Stimulated activated effector memory CD8-positive, alpha-beta T cell treated with anti-CD3 and anti-CD28 coated beads, Interleukin-12 subunit alpha, Interleukin-12 subunit beta, amount 100 ng/mL, for 72 hours (primary cell): ENCODE results near the gene FKBP1A.

ENCODE experiments used
- ATAC-seq: fragments of 150-1000 bp; cut with Tn5 transposase; 2 replicates; pipeline ENCODE4 v1.10.0; 2021
- DNase-seq, 2 donors: peaks; one replicate each; pipeline ENCODE4 v3.0.0; 2021 to 2022; ENCODE audit warnings: low spot score in 2 of 2
- H3K27ac Mint-ChIP-seq: one replicate; pipeline ENCODE4 v1.8.0; 2022; ENCODE audit warnings: mild to moderate bottlenecking, mixed read lengths
- H3K36me3 Mint-ChIP-seq: one replicate; pipeline ENCODE4 v1.8.0; 2022; ENCODE audit warnings: mild to moderate bottlenecking, mixed read lengths
- H3K4me1 Mint-ChIP-seq: one replicate; pipeline ENCODE4 v1.8.0; 2022; ENCODE audit warnings: mixed read lengths
- H3K4me3 Mint-ChIP-seq: one replicate; pipeline ENCODE4 v1.8.0; 2022; ENCODE audit warnings: mild to moderate bottlenecking, mixed read lengths
- H3K9me3 Mint-ChIP-seq: one replicate; pipeline ENCODE4 v1.8.0; 2022; ENCODE audit warnings: mixed read lengths

Gene FKBP1A

DNA sequence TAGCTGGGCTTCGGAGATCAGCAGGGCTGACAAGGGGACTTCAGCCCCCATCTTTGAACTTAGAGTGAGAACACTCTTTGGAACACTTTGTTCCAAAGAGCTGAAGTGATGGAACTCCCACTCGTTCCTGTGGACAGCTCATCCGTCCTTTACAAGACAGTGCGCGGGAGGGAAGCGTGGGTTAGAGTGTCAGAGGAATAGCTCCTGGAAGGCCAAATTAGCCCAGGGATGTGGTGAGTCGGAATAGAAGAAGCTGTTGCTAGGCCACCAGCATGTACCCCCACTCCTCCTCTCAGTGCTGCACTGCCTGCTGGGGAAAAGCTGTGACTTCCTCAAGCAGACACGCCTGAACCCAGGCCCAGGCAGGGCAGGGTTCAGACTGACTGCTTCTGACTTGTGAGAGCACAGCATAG, 65.6 kb downstream of the FKBP1A start:
- no peak overlapping the region for H3K4me3 Mint-ChIP-seq
- no peak overlapping the region for H3K27ac Mint-ChIP-seq
- H3K4me1 Mint-ChIP-seq: peaks cover 29% of the 10 kb centered on the region
- peaks cover 15% of the 10 kb centered on the region for H3K36me3 Mint-ChIP-seq
- H3K9me3 Mint-ChIP-seq: no peaks in the 10 kb centered on the region
- peak; percentile 2 to 49 for DNase-seq
- no peak for ATAC-seq

DNA sequence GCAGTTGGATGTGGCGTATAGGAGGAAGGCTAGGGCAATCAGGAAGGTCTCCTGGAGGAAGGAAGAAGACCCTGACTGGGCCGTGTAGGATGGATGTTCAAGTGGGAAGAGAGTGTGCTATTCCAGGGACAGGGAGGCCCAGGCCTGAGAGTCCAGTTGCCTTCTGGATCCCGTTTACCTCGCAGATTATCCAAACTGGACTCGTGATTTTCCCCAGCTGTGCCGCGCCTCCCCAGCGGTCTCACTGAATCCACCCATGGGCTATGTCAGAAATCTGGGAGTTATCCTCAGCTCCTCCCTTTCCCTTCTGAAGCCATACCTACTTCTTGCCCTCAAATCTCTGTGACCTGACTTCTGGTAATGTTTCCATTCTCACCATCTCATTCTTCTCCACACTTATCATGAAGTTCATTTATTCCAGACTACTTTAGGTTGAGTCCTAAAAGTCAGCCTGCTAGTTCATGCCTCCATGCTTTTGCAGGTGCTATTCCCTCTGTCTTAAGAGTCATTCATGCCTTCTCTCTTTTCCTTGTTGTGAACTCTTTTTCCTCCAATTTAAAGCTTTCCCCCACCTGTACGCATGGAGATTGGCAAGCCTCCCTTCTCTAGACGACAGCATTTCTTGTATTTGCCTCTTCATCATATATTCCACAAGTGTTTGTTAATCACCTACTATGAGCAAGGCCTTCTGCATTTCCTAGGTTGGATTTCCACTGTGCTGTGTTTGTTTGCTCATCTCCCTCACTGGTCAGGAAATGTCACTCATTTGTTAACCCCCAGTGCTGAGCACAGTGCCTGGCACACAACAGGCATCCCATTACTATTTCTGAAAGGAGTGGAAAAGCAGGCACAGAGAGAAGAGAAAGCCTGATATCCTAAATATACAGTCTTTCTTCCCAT, 66.6 kb downstream of the FKBP1A start:
- H3K27ac Mint-ChIP-seq: no peak overlapping the region
- H3K36me3 Mint-ChIP-seq: peaks cover 10% of the 10 kb centered on the region
- no peak overlapping the region for H3K4me3 Mint-ChIP-seq
- H3K9me3 Mint-ChIP-seq: no peaks in the 10 kb centered on the region
- DNase-seq (peak in 1 of 2 donors; percentile 47), ATAC-seq (no peak)
- peaks cover 19% of the 10 kb centered on the region for H3K4me1 Mint-ChIP-seq

DNA sequence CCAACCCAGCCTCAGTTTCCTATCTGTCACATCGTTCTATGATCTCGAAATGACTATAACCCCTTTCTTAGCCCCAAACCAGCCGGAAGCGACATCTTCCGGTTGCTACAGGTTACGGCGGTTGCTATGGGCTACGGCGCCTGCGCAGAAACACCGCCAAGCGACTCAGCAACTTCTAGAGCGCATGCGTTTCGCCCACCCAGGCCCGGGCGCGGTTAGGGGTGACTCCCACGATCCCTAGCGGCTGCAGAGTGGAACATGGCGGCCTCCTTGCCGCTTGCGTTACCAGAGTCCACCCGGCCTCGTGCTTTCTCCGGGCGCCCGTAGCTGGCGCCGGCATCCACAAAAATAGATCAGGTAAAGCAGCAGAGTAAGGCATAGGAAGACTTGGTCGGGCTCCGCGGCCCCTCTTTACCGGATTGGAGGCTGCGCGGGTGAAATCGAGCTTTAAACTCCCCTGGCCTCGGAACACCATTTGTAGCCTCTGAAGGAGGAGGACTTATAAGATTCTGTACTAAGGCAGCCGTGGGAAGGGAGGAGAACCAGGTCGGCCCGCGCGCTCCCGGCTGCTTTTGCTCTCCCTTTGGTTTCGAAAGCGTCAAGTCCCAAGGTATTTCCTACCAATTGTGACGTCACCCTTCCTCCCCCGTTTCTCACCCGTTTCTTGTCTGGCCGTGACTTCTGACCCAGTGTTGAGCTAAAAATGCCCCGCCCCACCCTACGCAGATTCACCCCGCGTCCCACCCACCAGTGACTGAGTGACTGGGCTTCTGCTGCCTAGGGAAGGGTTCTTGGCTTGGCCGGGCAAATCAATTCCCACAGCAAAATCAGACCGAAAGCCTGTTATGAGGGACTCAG, 67.5 kb downstream of the FKBP1A start:
- peaks cover 11% of the 10 kb centered on the region for H3K36me3 Mint-ChIP-seq
- no peak overlapping the region for H3K4me3 Mint-ChIP-seq
- ATAC-seq: peak; percentile 91
- H3K27ac Mint-ChIP-seq: no peak overlapping the region
- H3K4me1 Mint-ChIP-seq: peaks cover 10% of the 10 kb centered on the region
- DNase-seq: peak; percentile 96 to 100
- H3K9me3 Mint-ChIP-seq: no peaks in the 10 kb centered on the region

DNA sequence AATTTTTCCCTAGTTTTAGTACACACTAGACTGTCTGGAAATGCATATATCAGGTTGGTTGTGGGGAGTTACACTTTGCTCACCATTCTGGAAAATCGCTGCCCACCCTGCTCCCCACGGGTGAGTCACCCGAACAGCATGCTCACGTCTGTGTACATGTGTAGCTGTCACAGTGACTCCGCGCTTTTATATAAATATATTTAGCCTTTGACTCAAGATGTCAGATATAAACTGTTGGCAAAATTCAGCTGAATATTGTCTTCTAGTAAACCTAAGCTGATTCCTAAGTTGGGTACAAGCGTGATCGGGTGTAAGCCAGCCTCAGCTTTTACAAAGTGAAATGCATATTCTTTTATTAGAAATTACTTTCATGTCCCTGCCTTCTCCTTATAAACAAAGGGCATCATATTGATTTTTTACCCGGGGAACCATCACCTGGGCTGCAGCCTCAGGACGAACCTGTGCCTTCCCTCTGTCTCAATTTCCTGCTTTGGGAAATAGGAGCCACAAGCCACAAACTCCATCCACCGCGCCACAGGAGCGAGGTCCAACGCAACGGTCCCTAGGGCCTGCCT, 68.2 kb downstream of the FKBP1A start:
- H3K9me3 Mint-ChIP-seq: no peaks in the 10 kb centered on the region
- H3K4me1 Mint-ChIP-seq: peaks cover 3% of the 10 kb centered on the region
- H3K27ac Mint-ChIP-seq: no peak overlapping the region
- ATAC-seq: no peak
- no peak for DNase-seq
- H3K36me3 Mint-ChIP-seq: peaks cover 9% of the 10 kb centered on the region
- no peak overlapping the region for H3K4me3 Mint-ChIP-seq

- Mint-ChIP-seq H3K4me1 (no peaks in the 10 kb centered on the region), H3K9me3 (no peaks in the 10 kb centered on the region), H3K4me3 (no peak overlapping the region), H3K36me3 (peaks cover 5% of the 10 kb centered on the region), H3K27ac (no peak overlapping the region)
- ATAC-seq (no peak), DNase-seq (no peak)
Measured at GRCh38 chr20:1323830-1324597, 68.8 kb downstream of the FKBP1A start.

GRCh38 chr20:1323256-1323655, 69.6 kb downstream of the FKBP1A start:
- Mint-ChIP-seq H3K9me3 (no peaks in the 10 kb centered on the region), H3K4me1 (no peaks in the 10 kb centered on the region), H3K4me3 (no peak overlapping the region), H3K27ac (peak overlapping the region; percentile 54), H3K36me3 (peaks cover 5% of the 10 kb centered on the region)
- ATAC-seq (no peak), DNase-seq (no peak)

DNA sequence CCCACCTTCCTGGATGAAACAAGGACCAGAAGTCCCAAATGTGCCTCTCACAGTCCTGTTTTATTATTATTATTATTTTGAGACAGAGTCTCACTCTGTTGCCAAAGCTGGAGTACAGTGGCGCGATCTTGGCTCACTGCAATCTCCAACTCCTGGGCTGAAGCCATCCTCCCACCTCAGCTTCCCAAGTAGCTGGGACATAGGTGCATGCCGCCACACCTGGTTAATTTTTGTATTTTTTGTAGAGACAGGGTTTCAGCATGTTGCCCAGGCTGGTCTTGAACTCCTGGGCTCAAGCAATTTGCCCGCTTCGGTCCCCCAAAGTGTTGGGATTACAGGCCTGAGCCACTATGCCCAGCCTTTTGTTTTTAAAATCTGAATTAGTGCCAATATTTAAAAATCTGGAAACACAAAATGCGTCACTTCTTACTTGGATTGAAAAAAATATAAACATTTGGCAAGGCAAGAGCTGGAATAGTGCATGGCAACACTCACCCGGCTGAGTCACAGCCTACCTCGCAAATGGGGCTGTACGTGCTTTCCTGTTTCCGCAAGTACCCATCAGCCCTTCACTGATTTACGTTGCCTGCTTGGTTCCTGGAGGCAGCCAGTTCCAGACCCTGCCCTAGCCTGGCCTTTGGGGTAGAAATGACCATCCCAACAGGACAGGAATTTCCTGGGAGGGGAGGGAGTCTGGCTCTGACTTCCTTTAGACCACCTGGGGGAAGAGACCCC, 70.2 kb downstream of the FKBP1A start:
- Mint-ChIP-seq H3K9me3 (no peaks in the 10 kb centered on the region), H3K36me3 (peaks cover 5% of the 10 kb centered on the region), H3K27ac (peak overlapping the region; percentile 54), H3K4me3 (no peak overlapping the region), H3K4me1 (peaks cover 6% of the 10 kb centered on the region)
- DNase-seq: no peak
- ATAC-seq: no peak

DNA sequence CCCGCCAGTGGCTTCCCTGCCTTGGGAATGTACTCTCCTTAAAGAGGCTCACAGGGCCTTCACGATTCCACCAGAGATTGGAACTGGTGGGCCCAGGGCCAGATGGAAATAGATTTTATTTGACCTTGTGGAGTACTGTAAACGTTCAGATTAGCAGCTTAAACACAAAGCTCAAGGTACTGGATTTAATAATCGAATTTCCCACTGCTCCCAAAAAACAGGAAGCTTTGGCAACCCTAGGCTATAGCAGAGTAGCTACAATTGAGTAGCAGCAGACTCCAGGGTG, 71.3 kb downstream of the FKBP1A start:
- Mint-ChIP-seq H3K27ac (peak overlapping the region; percentile 85), H3K4me1 (peaks cover 10% of the 10 kb centered on the region)
- DNase-seq: no peak

DNA sequence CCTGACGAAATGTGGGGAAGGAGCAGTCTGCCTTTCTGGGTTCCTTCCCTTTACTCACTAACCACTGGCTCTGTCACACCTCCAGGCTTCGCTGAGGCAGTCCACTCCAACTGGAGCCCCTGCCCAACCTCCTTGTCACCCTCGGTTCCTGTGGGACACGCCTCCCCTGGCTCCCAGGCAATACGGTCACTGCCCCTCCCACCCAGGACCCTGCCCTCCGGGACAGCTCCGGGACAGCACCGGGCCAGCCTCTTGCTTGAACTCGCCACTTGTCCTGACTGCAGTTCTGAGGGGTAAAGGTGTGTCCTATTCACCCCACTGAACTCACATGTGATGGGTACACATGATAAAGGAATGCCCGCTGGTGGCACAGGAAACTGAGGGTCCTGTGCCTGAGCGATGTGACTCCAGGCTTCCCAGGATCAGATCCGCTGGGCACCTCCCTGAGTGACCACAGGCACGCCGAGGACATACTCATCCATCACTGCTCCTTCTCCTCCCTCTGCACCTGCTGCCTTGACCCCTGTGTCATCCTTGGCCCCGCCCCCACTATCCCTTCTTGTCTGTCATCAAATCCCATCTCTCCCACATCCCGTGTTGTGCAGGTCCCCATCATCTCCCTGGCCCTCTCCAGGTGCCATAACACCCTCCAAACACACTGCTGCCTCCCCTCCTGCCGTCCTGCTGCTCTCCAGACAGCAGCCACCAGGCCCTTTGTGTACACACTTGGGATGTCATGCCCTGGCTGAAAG, 71.8 kb downstream of the FKBP1A start:
- no peak for ATAC-seq
- Mint-ChIP-seq H3K4me3 (no peak overlapping the region), H3K9me3 (no peaks in the 10 kb centered on the region), H3K27ac (peak overlapping the region; percentile 85), H3K36me3 (peaks cover 5% of the 10 kb centered on the region), H3K4me1 (peaks cover 10% of the 10 kb centered on the region)
- DNase-seq: no peak

More for the DNA sequence above, 71.3 kb downstream of the FKBP1A start:
- ATAC-seq: no peak
- Mint-ChIP-seq H3K9me3 (no peaks in the 10 kb centered on the region), H3K36me3 (peaks cover 5% of the 10 kb centered on the region), H3K4me3 (no peak overlapping the region)

GRCh38 chr20:1320016-1320415, 72.8 kb downstream of the FKBP1A start:
- no peak for DNase-seq
- no peak for ATAC-seq
- Mint-ChIP-seq H3K4me1 (peaks cover 10% of the 10 kb centered on the region), H3K36me3 (peaks cover 5% of the 10 kb centered on the region), H3K27ac (no peak overlapping the region), H3K4me3 (no peak overlapping the region), H3K9me3 (no peaks in the 10 kb centered on the region)

- peaks cover 10% of the 10 kb centered on the region for H3K4me1 Mint-ChIP-seq
- peak overlapping the region; percentile 61 for H3K27ac Mint-ChIP-seq
- peaks cover 5% of the 10 kb centered on the region for H3K36me3 Mint-ChIP-seq
- no peaks in the 10 kb centered on the region for H3K9me3 Mint-ChIP-seq
- DNase-seq (no peak), ATAC-seq (no peak)
- H3K4me3 Mint-ChIP-seq: no peak overlapping the region
Measured at GRCh38 chr20:1319462-1319861, 73.4 kb downstream of the FKBP1A start.

- H3K4me3 Mint-ChIP-seq: no peak overlapping the region
- H3K9me3 Mint-ChIP-seq: no peaks in the 10 kb centered on the region
- DNase-seq: no peak
- ATAC-seq: no peak
- peak overlapping the region; percentile 61 for H3K27ac Mint-ChIP-seq
- peaks cover 10% of the 10 kb centered on the region for H3K4me1 Mint-ChIP-seq
- peaks cover 5% of the 10 kb centered on the region for H3K36me3 Mint-ChIP-seq
Measured at GRCh38 chr20:1319051-1319450, 73.8 kb downstream of the FKBP1A start.
